Activated B cell treated with CpG ODN at 0.5 μM for 24 hours (primary cell): ENCODE results near the gene SPACA5. TPM values are rescaled to one million over a fixed set of nuclear protein-coding genes. Genes with fewer than 3 reads are reported as not detected.

Experiments used
- ATAC-seq: fragments of 200-7000 bp; cut with Tn5 transposase; one replicate; pipeline ENCODE4 v1.10.0; 2021; ENCODE audit warnings: low read depth, mild to moderate bottlenecking, moderate library complexity
- CTCF ChIA-PET: fragments of 350-600 bp; sonication (Branson Sonifier 250); formaldehyde crosslinking; loops from one replicate; lab custom pipeline; 2021; ENCODE audit warnings: antibody characterized with exemption; lab: Charles Lee
- POLR2A ChIA-PET: fragments of 350-600 bp; sonication (Branson Sonifier 250); formaldehyde crosslinking; loops from one replicate; lab custom pipeline; 2021; ENCODE audit warnings: antibody characterized with exemption; lab: Charles Lee
- DNase-seq: peaks from one replicate; pipeline ENCODE4 v3.0.0; 2022
- H3K27ac Mint-ChIP-seq: one replicate; pipeline ENCODE4 v1.8.0; 2020; ENCODE audit warnings: mixed read lengths
- H3K27me3 Mint-ChIP-seq: one replicate; pipeline ENCODE4 v1.8.0; 2021; ENCODE audit warnings: mixed read lengths
- H3K36me3 Mint-ChIP-seq: one replicate; pipeline ENCODE4 v1.8.0; 2021; ENCODE audit warnings: low read depth, mixed read lengths
- H3K4me1 Mint-ChIP-seq: one replicate; pipeline ENCODE4 v1.8.0; 2021; ENCODE audit warnings: mixed read lengths
- H3K4me3 Mint-ChIP-seq: one replicate; pipeline ENCODE4 v1.8.0; 2020; ENCODE audit warnings: mild to moderate bottlenecking, mixed read lengths
- H3K9me3 Mint-ChIP-seq: one replicate; pipeline ENCODE4 v1.8.0; 2020; ENCODE audit warnings: mixed read lengths
- intact Hi-C: fragments of 100-400 bp; cut with micrococcal nuclease; formaldehyde crosslinking; loops from one replicate; pipeline ENCODE4 v1.15.1; 2024
- total RNA-seq: library from RNA; stranded (reverse); gene quantifications from 2 replicates; pipeline ENCODE4 v1.2.3, GENCODE V29; 2022
- TF ChIP-seq, protein P1 (sequence below): fragments of 200-600 bp; IDR thresholded peaks from one replicate; pipeline ENCODE4 v1.8.0; 2022; ENCODE audit warnings: antibody characterized with exemption, mild to moderate bottlenecking

Gene SPACA5
- total RNA-seq, 1 donor from 2014 or later = not detected

DNA sequence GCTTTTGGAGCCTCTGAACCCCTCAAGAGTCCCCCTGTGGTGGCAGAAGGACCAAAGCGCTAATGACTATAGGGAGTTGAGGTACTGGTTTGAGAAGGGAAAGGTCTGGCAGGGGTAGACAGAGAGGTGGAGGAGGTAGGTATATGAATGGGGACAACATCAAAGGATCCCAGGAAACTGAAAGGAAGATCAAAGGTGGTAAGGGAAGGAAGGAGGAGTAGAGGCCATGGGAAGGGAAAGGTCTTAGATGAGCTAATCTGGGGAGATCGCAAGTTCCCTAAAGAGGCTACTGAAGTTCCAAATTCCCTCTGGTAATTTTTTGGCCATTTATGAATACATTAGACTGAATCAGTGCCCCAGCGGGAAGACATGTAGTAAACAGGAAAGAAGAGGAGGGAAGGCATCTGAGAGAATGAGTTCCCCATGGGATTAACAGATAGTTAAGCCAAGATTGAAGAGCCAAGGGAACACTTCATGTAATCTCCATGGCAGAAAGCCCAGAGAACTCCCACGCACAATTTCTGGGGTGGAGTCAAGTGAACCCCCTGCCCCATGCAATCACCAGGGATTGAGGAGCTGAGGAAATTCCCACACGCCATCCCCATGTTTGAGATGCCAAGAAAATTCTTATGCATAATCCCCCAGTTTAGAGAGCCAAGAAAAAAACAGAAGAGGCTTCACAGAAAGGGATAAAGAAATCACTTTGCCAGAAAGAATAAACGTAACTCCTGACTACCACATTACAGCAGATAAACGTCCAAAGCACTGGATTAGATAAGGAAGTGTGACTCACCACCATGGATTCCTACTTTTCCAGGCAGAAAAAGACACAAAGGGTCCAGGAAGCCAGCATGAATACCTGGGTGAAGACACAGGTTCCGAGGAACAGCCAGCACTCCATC lies 38.9 kb downstream of the SPACA5 start:
- TF ChIP-seq, protein P1, sequence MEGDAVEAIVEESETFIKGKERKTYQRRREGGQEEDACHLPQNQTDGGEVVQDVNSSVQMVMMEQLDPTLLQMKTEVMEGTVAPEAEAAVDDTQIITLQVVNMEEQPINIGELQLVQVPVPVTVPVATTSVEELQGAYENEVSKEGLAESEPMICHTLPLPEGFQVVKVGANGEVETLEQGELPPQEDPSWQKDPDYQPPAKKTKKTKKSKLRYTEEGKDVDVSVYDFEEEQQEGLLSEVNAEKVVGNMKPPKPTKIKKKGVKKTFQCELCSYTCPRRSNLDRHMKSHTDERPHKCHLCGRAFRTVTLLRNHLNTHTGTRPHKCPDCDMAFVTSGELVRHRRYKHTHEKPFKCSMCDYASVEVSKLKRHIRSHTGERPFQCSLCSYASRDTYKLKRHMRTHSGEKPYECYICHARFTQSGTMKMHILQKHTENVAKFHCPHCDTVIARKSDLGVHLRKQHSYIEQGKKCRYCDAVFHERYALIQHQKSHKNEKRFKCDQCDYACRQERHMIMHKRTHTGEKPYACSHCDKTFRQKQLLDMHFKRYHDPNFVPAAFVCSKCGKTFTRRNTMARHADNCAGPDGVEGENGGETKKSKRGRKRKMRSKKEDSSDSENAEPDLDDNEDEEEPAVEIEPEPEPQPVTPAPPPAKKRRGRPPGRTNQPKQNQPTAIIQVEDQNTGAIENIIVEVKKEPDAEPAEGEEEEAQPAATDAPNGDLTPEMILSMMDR = no peak
- CTCF ChIA-PET = no interaction called here
- ATAC-seq (no peak), DNase-seq (no peak)
- intact Hi-C loops = no loop called here
- Mint-ChIP-seq H3K4me3 (no peak overlapping the region), H3K4me1 (no peaks in the 10 kb centered on the region), H3K36me3 (no peaks in the 10 kb centered on the region), H3K27ac (no peak overlapping the region), H3K9me3 (no peaks in the 10 kb centered on the region), H3K27me3 (no peaks in the 10 kb centered on the region)
- POLR2A ChIA-PET = no interaction called here

GRCh38 chrX:48046846-48047245 lies 40.1 kb downstream of the SPACA5 start:
- no peak for DNase-seq
- no peaks in the 10 kb centered on the region for H3K9me3 Mint-ChIP-seq
- intact Hi-C loops = no loop called here
- no peak for ATAC-seq
- no peak overlapping the region for H3K27ac Mint-ChIP-seq
- no peaks in the 10 kb centered on the region for H3K36me3 Mint-ChIP-seq
- POLR2A ChIA-PET = no interaction called here
- CTCF ChIA-PET = no interaction called here
- no peak overlapping the region for H3K4me3 Mint-ChIP-seq
- no peaks in the 10 kb centered on the region for H3K4me1 Mint-ChIP-seq
- TF ChIP-seq, protein P1 = no peak
- H3K27me3 Mint-ChIP-seq = no peaks in the 10 kb centered on the region

DNA sequence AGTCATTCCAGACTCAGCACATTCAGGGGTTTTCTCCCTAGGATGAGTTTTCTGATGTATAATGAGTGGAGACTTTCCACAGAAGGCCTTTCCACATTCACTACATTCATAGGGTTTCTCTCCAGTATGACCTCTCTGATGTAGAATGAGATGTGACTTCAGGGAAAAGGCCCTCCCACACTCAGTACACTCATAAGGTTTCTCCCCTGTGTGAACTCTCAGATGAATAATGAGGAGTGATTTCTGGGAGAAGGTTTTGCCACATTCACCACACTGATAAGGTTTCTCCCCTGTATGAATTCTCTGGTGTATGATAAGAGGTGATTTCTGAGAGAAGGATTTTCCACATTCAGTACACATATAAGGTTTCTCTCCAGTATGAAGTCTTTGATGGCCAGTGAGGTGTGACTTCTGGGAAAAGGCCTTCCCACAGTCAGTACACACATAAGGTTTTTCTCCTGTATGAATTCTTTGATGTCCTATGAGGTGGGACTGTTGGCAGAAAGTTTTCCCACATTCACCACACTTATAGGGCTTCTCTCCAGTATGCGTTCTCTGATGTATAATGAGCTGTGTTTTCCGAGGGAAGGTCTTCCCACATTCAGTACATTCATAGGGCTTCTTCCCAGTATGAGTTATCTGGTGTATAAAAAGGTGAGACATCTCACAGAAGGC lies 52.0 kb downstream of the SPACA5 start:
- ATAC-seq = no peak
- H3K9me3 Mint-ChIP-seq = no peaks in the 10 kb centered on the region
- no peaks in the 10 kb centered on the region for H3K36me3 Mint-ChIP-seq
- H3K4me3 Mint-ChIP-seq = no peak overlapping the region
- H3K27ac Mint-ChIP-seq = no peak overlapping the region
- no peaks in the 10 kb centered on the region for H3K4me1 Mint-ChIP-seq
- TF ChIP-seq, protein P1 = no peak
- no peak for DNase-seq
- intact Hi-C loops = no loop called here
- ChIA-PET POLR2A (no interaction called here), CTCF (no interaction called here)
- H3K27me3 Mint-ChIP-seq = no peaks in the 10 kb centered on the region

DNA sequence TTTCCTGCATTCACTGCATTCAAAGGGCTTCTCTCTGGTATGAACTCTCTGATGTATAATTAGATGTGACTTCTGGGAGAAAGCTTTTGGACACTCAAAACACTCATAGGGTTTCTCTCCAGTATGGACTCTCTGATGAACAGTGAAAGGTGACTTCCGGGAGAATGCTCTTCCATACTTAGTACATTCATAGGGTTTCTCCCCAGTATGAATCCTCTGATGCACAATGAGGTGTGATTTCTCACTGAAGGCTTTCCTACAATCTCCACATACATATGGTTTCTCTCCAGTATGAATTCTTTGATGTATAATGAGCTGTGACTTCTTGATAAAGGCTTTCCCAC lies 52.5 kb downstream of the SPACA5 start:
- Mint-ChIP-seq H3K36me3 (no peaks in the 10 kb centered on the region), H3K4me3 (no peak overlapping the region), H3K4me1 (no peaks in the 10 kb centered on the region), H3K9me3 (no peaks in the 10 kb centered on the region), H3K27me3 (no peaks in the 10 kb centered on the region), H3K27ac (no peak overlapping the region)
- POLR2A ChIA-PET = no interaction called here
- DNase-seq (no peak), ATAC-seq (no peak)
- CTCF ChIA-PET = no interaction called here
- intact Hi-C loops = no loop called here
- TF ChIP-seq, protein P1 = no peak

Other genes with a start within 250 kb of the SPACA5 start
- gene ZNF81, start 170.1 kb upstream of the SPACA5 start, total RNA-seq = 11.0 and 15.3 TPM in 2 replicates
- gene ZNF182, start 3.0 kb upstream of the SPACA5 start, total RNA-seq = 8.4 and 10.0 TPM in 2 replicates
- gene ZNF630, start 64.7 kb downstream of the SPACA5 start, total RNA-seq = not detected in 2 replicates
- gene SPACA5B, start 123.6 kb downstream of the SPACA5 start, total RNA-seq = not detected in 2 replicates
- not detected in 2 replicates for gene SSX5, start 189.8 kb downstream of the SPACA5 start, total RNA-seq
- not detected in 2 replicates for gene SSX1, start 248.4 kb downstream of the SPACA5 start, total RNA-seq